Measurements from ENCODE around the gene SAMD9. TPM values are rescaled to one million over a fixed set of nuclear protein-coding genes. Genes with fewer than 3 reads are reported as not detected.
"Not testable (repeated sequence)": the region's sequence is repeated elsewhere in the genome, so short reads cannot be mapped to it uniquely, and the experiment has no call there.

The SAMD9 gene
- total RNA-seq, 1 experiment from 2014 or later, result 28.8 TPM

DNA sequence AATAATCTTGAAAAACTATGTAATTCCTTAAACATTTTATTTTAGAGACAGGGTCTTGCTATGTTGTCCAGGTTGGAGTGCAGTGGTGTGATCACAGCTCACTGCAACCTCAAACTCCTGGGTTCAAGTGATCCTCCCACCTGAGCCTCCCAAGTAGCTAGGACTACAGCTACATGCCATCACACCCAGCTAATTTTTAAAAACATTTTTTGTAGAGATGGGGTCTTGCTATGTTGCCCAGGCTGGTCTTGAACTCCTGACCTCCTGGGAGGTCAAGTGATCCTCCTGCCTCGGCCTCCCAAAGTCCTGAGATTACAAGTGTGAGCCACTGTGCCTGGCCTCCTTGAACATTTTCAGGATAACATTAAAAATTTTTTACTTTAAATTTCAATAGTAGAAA is 61.2 kb downstream of the SAMD9 start:
- H2AFZ ChIP-seq (ENCODE audit: low read length); H3K79me2 ChIP-seq (ENCODE audit: low read length); H3K36me3 ChIP-seq (ENCODE audit: insufficient read depth, low read length); DNase-seq; H3K4me1 ChIP-seq (ENCODE audit: low read length); H4K20me1 ChIP-seq (ENCODE audit: insufficient read depth, low read depth, low read length); H3K9ac ChIP-seq (ENCODE audit: low read length); H3K4me2 ChIP-seq (ENCODE audit: low read depth, low read length, poor library complexity, severe bottlenecking); H3K9me2 ChIP-seq (replicated peaks; ENCODE audit: insufficient read depth, low read length); H3K9me3 ChIP-seq (ENCODE audit: low read length); H3K4me3 ChIP-seq (ENCODE audit: low read length); H3K27me3 ChIP-seq (ENCODE audit: low read length); H3K27ac ChIP-seq (ENCODE audit: low read length): not testable (repeated sequence)

DNA sequence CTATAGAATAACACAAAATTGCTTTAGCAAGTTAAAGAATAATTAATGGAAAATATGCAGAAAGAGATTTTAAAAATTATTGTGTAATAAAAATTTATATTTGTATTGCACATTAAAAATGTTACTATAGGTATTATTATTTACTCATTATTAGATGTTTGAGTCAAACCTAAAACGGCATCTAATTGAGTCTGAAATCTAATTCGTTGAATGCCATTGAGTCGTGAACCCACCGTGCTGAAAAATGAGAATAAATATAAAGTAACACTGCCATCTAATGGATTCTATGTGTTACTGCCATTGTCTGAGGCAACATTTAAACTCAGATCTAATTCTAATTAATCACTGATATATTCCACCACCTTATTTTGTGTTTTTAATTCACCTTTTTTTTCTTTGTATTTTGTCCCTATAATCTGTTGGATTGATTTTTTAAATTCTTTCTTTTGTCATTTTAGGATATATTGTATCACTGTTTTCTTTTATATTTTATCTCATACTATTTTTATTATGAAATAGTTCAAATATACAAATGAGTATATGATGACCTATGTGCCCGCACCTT is 62.2 kb downstream of the SAMD9 start:
- no peak overlapping the region for H3K4me3 ChIP-seq (ENCODE audit: low read length)
- H3K79me2 ChIP-seq (ENCODE audit: low read length), result no peaks in the 10 kb centered on the region
- H3K9ac ChIP-seq (ENCODE audit: low read length), result no peak overlapping the region
- no peaks in the 10 kb centered on the region for H3K36me3 ChIP-seq (ENCODE audit: insufficient read depth, low read length)
- no peaks in the 10 kb centered on the region for H3K9me3 ChIP-seq (ENCODE audit: low read length)
- no peak overlapping the region for H2AFZ ChIP-seq (ENCODE audit: low read length)
- H3K27me3 ChIP-seq (ENCODE audit: low read length), result no peaks in the 10 kb centered on the region
- no peak overlapping the region for H3K27ac ChIP-seq (ENCODE audit: low read length)
- no peaks in the 10 kb centered on the region for H3K9me2 ChIP-seq (replicated peaks; ENCODE audit: insufficient read depth, low read length)
- peak; percentile 79 for DNase-seq
- no peak overlapping the region for H3K4me2 ChIP-seq (ENCODE audit: low read depth, low read length, poor library complexity, severe bottlenecking)
- no peaks in the 10 kb centered on the region for H4K20me1 ChIP-seq (ENCODE audit: insufficient read depth, low read depth, low read length)
- no peaks in the 10 kb centered on the region for H3K4me1 ChIP-seq (ENCODE audit: low read length)

DNA sequence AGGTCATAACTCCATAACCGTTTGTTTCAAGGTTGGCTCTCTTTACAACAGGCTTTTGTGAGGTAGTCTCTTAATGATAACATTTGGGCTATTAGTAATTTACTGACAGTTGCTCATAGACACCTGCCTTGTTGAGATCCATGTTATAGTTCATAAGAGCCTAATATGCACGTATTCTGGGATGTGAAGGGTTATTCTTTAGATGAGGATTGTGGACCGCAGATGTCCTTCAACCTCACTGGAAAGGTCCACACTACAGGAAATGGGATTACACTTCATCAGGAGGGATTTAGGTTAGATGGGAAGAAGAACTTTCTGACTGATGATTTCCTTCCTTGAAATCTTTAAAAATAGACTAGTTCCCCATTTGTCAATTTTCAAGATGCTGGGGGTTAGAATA is 62.8 kb downstream of the SAMD9 start:
- no peak for DNase-seq
- Histone ChIP-seq H3K27me3 (ENCODE audit: low read length) (no peaks in the 10 kb centered on the region), H3K9me2 (replicated peaks; ENCODE audit: insufficient read depth, low read length) (no peaks in the 10 kb centered on the region), H3K79me2 (ENCODE audit: low read length) (no peaks in the 10 kb centered on the region), H3K4me3 (ENCODE audit: low read length) (no peak overlapping the region), H3K36me3 (ENCODE audit: insufficient read depth, low read length) (no peaks in the 10 kb centered on the region), H4K20me1 (ENCODE audit: insufficient read depth, low read depth, low read length) (no peaks in the 10 kb centered on the region), H3K4me2 (ENCODE audit: low read depth, low read length, poor library complexity, severe bottlenecking) (no peak overlapping the region), H2AFZ (ENCODE audit: low read length) (no peak overlapping the region), H3K4me1 (ENCODE audit: low read length) (no peaks in the 10 kb centered on the region), H3K9ac (ENCODE audit: low read length) (no peak overlapping the region), H3K27ac (ENCODE audit: low read length) (no peak overlapping the region), H3K9me3 (ENCODE audit: low read length) (no peaks in the 10 kb centered on the region)

DNA sequence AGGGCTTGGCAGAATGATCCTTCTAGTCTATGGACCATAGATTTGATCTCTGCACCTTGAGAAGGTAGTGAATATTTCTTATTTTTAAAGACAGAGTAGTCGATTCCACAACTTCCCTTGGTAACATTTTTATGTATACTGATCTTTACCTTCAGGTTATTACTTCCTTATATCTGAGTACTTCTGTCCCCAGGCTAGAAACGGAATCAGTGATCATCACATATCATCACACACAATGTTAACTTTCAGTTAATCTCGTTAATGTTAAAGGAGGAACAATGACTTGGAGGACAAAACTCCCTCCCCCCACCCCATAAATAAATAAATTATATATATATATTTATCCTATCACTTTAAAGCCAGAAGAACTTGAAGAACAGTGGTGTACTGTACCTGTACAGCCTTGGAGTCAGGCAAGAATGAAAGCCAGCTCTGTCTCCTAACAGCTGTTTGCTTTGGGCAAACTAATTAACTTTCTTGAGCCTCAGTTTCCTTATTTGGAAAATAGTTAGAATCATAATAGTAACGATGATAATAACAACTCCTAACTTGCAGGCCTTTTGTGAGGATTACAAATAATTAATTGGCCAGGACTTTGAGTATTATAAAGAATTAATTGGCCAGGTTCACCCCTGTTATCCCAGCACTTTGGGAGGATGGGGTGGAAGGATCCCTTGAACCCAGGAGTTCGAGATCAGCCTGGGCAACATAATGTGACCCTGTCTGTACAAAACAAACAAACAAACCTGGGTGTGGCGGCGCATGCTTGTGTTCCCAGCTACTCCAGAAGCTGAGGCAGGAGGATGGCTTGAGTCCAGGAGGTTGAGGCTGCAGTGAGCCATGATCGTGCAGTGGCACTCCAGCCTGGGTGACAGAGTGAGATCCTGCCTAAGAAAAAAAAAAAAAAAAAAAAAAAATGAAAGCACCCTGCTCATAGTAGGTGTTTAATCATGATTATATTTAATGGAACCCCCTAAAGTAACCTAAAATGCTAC is 63.5 kb downstream of the SAMD9 start:
- H3K9me3 ChIP-seq (ENCODE audit: low read length), result no peaks in the 10 kb centered on the region
- H2AFZ ChIP-seq (ENCODE audit: low read length), result no peak overlapping the region
- no peaks in the 10 kb centered on the region for H3K27me3 ChIP-seq (ENCODE audit: low read length)

DNA sequence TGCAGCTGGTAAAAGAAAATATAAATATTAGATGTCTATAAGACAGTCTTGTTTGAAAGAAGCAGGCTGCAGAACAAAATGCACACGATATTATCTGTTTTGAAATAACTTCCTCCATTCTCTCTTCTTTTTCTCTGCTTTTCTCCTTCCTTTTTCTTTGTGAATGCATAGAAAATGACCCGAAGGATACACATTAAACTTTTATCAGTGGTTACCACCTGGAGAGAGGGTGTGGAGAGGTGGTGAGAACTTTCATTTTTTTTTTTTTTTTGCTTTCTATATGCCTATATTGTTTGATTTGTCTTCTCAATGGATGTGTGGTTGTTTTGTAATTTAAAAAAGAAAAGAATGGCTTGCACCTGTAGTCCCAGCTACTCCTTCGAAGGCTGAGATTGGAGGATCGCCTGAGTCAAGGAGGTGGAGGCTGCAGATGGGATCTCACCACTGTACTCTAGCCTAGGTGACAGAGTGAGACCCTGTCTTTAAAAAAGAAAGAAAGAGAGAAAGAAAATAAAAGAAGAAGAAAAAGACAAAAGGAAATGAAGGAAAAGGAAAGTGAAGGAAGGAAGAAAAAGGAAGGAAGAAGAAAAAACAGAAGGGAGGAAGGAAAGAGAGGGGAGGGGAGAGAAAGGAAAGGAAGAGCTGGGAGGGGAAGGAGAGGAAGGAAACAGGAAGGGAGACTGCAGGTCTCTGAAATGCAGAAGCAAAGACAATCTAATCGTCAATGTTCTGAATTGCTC is 64.4 kb downstream of the SAMD9 start:
- no peak overlapping the region for H3K9ac ChIP-seq (ENCODE audit: low read length)
- H3K9me3 ChIP-seq (ENCODE audit: low read length), result no peaks in the 10 kb centered on the region
- no peaks in the 10 kb centered on the region for H3K4me1 ChIP-seq (ENCODE audit: low read length)
- no peaks in the 10 kb centered on the region for H3K27me3 ChIP-seq (ENCODE audit: low read length)
- H3K9me2 ChIP-seq (replicated peaks; ENCODE audit: insufficient read depth, low read length), result no peaks in the 10 kb centered on the region
- no peaks in the 10 kb centered on the region for H3K79me2 ChIP-seq (ENCODE audit: low read length)
- H3K27ac ChIP-seq (ENCODE audit: low read length), result no peak overlapping the region
- no peaks in the 10 kb centered on the region for H3K36me3 ChIP-seq (ENCODE audit: insufficient read depth, low read length)
- no peak overlapping the region for H3K4me2 ChIP-seq (ENCODE audit: low read depth, low read length, poor library complexity, severe bottlenecking)
- no peak overlapping the region for H3K4me3 ChIP-seq (ENCODE audit: low read length)
- H2AFZ ChIP-seq (ENCODE audit: low read length), result no peak overlapping the region
- no peak for DNase-seq
- H4K20me1 ChIP-seq (ENCODE audit: insufficient read depth, low read depth, low read length), result no peaks in the 10 kb centered on the region

More for the DNA sequence above, 63.5 kb downstream of the SAMD9 start:
- no peaks in the 10 kb centered on the region for H4K20me1 ChIP-seq (ENCODE audit: insufficient read depth, low read depth, low read length)
- no peaks in the 10 kb centered on the region for H3K79me2 ChIP-seq (ENCODE audit: low read length)
- H3K4me3 ChIP-seq (ENCODE audit: low read length), result no peak overlapping the region
- no peak overlapping the region for H3K9ac ChIP-seq (ENCODE audit: low read length)
- no peaks in the 10 kb centered on the region for H3K9me2 ChIP-seq (replicated peaks; ENCODE audit: insufficient read depth, low read length)
- H3K4me2 ChIP-seq (ENCODE audit: low read depth, low read length, poor library complexity, severe bottlenecking), result no peak overlapping the region
- no peak for DNase-seq
- H3K27ac ChIP-seq (ENCODE audit: low read length), result no peak overlapping the region
- H3K36me3 ChIP-seq (ENCODE audit: insufficient read depth, low read length), result no peaks in the 10 kb centered on the region
- no peaks in the 10 kb centered on the region for H3K4me1 ChIP-seq (ENCODE audit: low read length)

GRCh38 chr7:93051660-93052059 is 66.1 kb downstream of the SAMD9 start:
- H3K9ac ChIP-seq (ENCODE audit: low read length), result no peak overlapping the region
- DNase-seq, result no peak
- H3K36me3 ChIP-seq (ENCODE audit: insufficient read depth, low read length), result no peaks in the 10 kb centered on the region
- no peaks in the 10 kb centered on the region for H4K20me1 ChIP-seq (ENCODE audit: insufficient read depth, low read depth, low read length)
- H3K9me3 ChIP-seq (ENCODE audit: low read length), result no peaks in the 10 kb centered on the region
- H3K4me2 ChIP-seq (ENCODE audit: low read depth, low read length, poor library complexity, severe bottlenecking), result no peak overlapping the region
- no peak overlapping the region for H3K27ac ChIP-seq (ENCODE audit: low read length)
- no peaks in the 10 kb centered on the region for H3K4me1 ChIP-seq (ENCODE audit: low read length)
- no peaks in the 10 kb centered on the region for H3K9me2 ChIP-seq (replicated peaks; ENCODE audit: insufficient read depth, low read length)
- H3K27me3 ChIP-seq (ENCODE audit: low read length), result no peaks in the 10 kb centered on the region
- no peaks in the 10 kb centered on the region for H3K79me2 ChIP-seq (ENCODE audit: low read length)
- H3K4me3 ChIP-seq (ENCODE audit: low read length), result no peak overlapping the region
- no peak overlapping the region for H2AFZ ChIP-seq (ENCODE audit: low read length)

Other genes starting within 250 kb of the SAMD9 start
- 14.8 and 26.4 TPM in 2 replicates for gene SAMD9L, start 30.4 kb upstream of the SAMD9 start, total RNA-seq (2014; rRNA removed; shearing (Covaris generic); ENCODE audit: low replicate concordance)
- 0.30 TPM in 1 of 2 replicates, not detected in the other for gene HEPACAM2, start 108.5 kb upstream of the SAMD9 start, total RNA-seq (2014; rRNA removed; shearing (Covaris generic); ENCODE audit: low replicate concordance)
- 6.3 and 21.1 TPM in 2 replicates for gene VPS50, start 114.4 kb upstream of the SAMD9 start, total RNA-seq (2014; rRNA removed; shearing (Covaris generic); ENCODE audit: low replicate concordance)

Data from Karpas-422 (cell line).